Measurements from ENCODE around the gene KPNB1. TPM values are rescaled to one million over a fixed set of nuclear protein-coding genes. Genes with fewer than 3 reads are reported as not detected.
A peak's percentile ranks its signal among the peaks of the same experiment; 100 is the strongest.

Gene KPNB1
- total RNA-seq, 1 experiment from 2014 or later = 967 TPM

- peaks cover 29% of the 10 kb centered on the region for H3K27me3 Mint-ChIP-seq (ENCODE audit: insufficient read depth, unreplicated experiment)
- Histone ChIP-seq H3K9me3 (no peaks in the 10 kb centered on the region), H3K4me1 (peaks cover 10% of the 10 kb centered on the region; the same call in 1 of the 2 replicates), H3K4me3 (ENCODE audit: low read depth, low read length) (no peak overlapping the region), H3K36me3 (ENCODE audit: control insufficient read depth, insufficient read depth, low read length) (no peaks in the 10 kb centered on the region), H3K27me3 (replicated peaks; ENCODE audit: control insufficient read depth, insufficient read depth, low read length) (peaks cover 9% of the 10 kb centered on the region)
- peaks cover 6% of the 10 kb centered on the region for H3K4me1 Mint-ChIP-seq (ENCODE audit: low read depth, unreplicated experiment)
- POLR2A ChIA-PET = no interaction called here
- no peaks in the 10 kb centered on the region for H3K9me3 Mint-ChIP-seq (ENCODE audit: unreplicated experiment)
- H3K27ac Mint-ChIP-seq (ENCODE audit: unreplicated experiment) = no peak overlapping the region
- no peaks in the 10 kb centered on the region for H3K36me3 Mint-ChIP-seq (ENCODE audit: insufficient read depth, unreplicated experiment)
- no peak overlapping the region for H3K4me3 Mint-ChIP-seq (ENCODE audit: unreplicated experiment)
- peak in 1 of 2 experiments; percentile 24 for TF ChIP-seq CTCF (IDR thresholded peaks at IDR 0.05; ENCODE audit: insufficient read depth in 1 of 2, low read depth in 1 of 2, low read length in 1 of 2, severe bottlenecking in 1 of 2, unreplicated experiment in 1 of 2)
- intact Hi-C loops (cut with micrococcal nuclease; ENCODE audit: unreplicated experiment) = no loop called here
- CTCF ChIA-PET = interaction anchor here (1.4 kb wide), 1 partner anchor 12 kb away, joined by 7 read pairs; the partner anchor contains the start of gene TBX21
- no TSS peak for BruUV-seq (replicated peaks)
- DNase-seq = peak in 1 of 2 experiments; percentile 60
Measured at GRCh38 chr17:47720754-47721533, 71.2 kb downstream of the KPNB1 start.

GRCh38 chr17:47721725-47722124 lies 72.0 kb downstream of the KPNB1 start:
- Histone ChIP-seq H3K4me1 (peaks cover 10% of the 10 kb centered on the region; the same call in 1 of the 2 replicates), H3K4me3 (ENCODE audit: low read depth, low read length) (no peak overlapping the region), H3K9me3 (no peaks in the 10 kb centered on the region), H3K36me3 (ENCODE audit: control insufficient read depth, insufficient read depth, low read length) (no peaks in the 10 kb centered on the region), H3K27me3 (replicated peaks; ENCODE audit: control insufficient read depth, insufficient read depth, low read length) (peaks cover 9% of the 10 kb centered on the region)
- no peak for TF ChIP-seq CTCF (IDR thresholded peaks at IDR 0.05; ENCODE audit: insufficient read depth in 1 of 2, low read depth in 1 of 2, low read length in 1 of 2, severe bottlenecking in 1 of 2, unreplicated experiment in 1 of 2)
- CTCF ChIA-PET = no interaction called here
- intact Hi-C loops (cut with micrococcal nuclease; ENCODE audit: unreplicated experiment) = no loop called here
- H3K27me3 Mint-ChIP-seq (ENCODE audit: insufficient read depth, unreplicated experiment) = peaks cover 33% of the 10 kb centered on the region
- no peak overlapping the region for H3K4me3 Mint-ChIP-seq (ENCODE audit: unreplicated experiment)
- no TSS peak for BruUV-seq (replicated peaks)
- H3K9me3 Mint-ChIP-seq (ENCODE audit: unreplicated experiment) = no peaks in the 10 kb centered on the region
- no peak overlapping the region for H3K27ac Mint-ChIP-seq (ENCODE audit: unreplicated experiment)
- POLR2A ChIA-PET = no interaction called here
- no peak for DNase-seq
- peaks cover 6% of the 10 kb centered on the region for H3K4me1 Mint-ChIP-seq (ENCODE audit: low read depth, unreplicated experiment)
- no peaks in the 10 kb centered on the region for H3K36me3 Mint-ChIP-seq (ENCODE audit: insufficient read depth, unreplicated experiment)

- H3K27me3 ChIP-seq (replicated peaks; ENCODE audit: control insufficient read depth, insufficient read depth, low read length) = peaks cover 7% of the 10 kb centered on the region
- CTCF ChIA-PET = interaction anchor here (1.4 kb wide), 1 partner anchor 8 kb away, joined by 5 read pairs; the partner anchor contains the start of gene TBX21
- no peak overlapping the region for H3K4me3 Mint-ChIP-seq (ENCODE audit: unreplicated experiment)
- peaks cover 10% of the 10 kb centered on the region; the same call in 1 of the 2 replicates for H3K4me1 ChIP-seq
- H3K36me3 ChIP-seq (ENCODE audit: control insufficient read depth, insufficient read depth, low read length) = no peaks in the 10 kb centered on the region
- H3K27ac Mint-ChIP-seq (ENCODE audit: unreplicated experiment) = no peak overlapping the region
- no TSS peak for BruUV-seq (replicated peaks)
- no peaks in the 10 kb centered on the region for H3K9me3 Mint-ChIP-seq (ENCODE audit: unreplicated experiment)
- H3K9me3 ChIP-seq = no peaks in the 10 kb centered on the region
- intact Hi-C loops (cut with micrococcal nuclease; ENCODE audit: unreplicated experiment) = no loop called here
- TF ChIP-seq CTCF (IDR thresholded peaks at IDR 0.05; ENCODE audit: insufficient read depth in 1 of 2, low read depth in 1 of 2, low read length in 1 of 2, severe bottlenecking in 1 of 2, unreplicated experiment in 1 of 2) = no peak
- no peak for DNase-seq
- H3K4me3 ChIP-seq (ENCODE audit: low read depth, low read length) = no peak overlapping the region
- no peaks in the 10 kb centered on the region for H3K4me1 Mint-ChIP-seq (ENCODE audit: low read depth, unreplicated experiment)
- no peaks in the 10 kb centered on the region for H3K36me3 Mint-ChIP-seq (ENCODE audit: insufficient read depth, unreplicated experiment)
- POLR2A ChIA-PET = no interaction called here
- H3K27me3 Mint-ChIP-seq (ENCODE audit: insufficient read depth, unreplicated experiment) = peaks cover 23% of the 10 kb centered on the region
Measured at GRCh38 chr17:47724705-47725104, 75.0 kb downstream of the KPNB1 start.
